ENCODE measurements around the gene FLNB. TPM values are rescaled to one million over a fixed set of nuclear protein-coding genes. Genes with fewer than 3 reads are reported as not detected.

The FLNB gene
- total and polyA plus RNA-seq, 9 of the 15 experiments (the other 6 are each of a cell fraction or from before 2014, with no cell fraction given): 9.4 to 48.1 (median 25.6) TPM

GRCh38 chr3:58036293-58037032 lies 28.2 kb downstream of the FLNB start (continued):
- TF ChIP-seq, protein P1, sequence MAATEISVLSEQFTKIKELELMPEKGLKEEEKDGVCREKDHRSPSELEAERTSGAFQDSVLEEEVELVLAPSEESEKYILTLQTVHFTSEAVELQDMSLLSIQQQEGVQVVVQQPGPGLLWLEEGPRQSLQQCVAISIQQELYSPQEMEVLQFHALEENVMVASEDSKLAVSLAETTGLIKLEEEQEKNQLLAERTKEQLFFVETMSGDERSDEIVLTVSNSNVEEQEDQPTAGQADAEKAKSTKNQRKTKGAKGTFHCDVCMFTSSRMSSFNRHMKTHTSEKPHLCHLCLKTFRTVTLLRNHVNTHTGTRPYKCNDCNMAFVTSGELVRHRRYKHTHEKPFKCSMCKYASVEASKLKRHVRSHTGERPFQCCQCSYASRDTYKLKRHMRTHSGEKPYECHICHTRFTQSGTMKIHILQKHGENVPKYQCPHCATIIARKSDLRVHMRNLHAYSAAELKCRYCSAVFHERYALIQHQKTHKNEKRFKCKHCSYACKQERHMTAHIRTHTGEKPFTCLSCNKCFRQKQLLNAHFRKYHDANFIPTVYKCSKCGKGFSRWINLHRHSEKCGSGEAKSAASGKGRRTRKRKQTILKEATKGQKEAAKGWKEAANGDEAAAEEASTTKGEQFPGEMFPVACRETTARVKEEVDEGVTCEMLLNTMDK (IDR thresholded peaks at IDR 0.05; ENCODE audit: borderline replicate concordance, insufficient read depth, low read depth, low read length, poor library complexity, severe bottlenecking): no peak
- TF ChIP-seq NCOA2 (IDR thresholded peaks at IDR 0.05; ENCODE audit: partially characterized antibody in 2 of 2): no peak
- no peak for TF ChIP-seq ZNF24 (IDR thresholded peaks at IDR 0.05)
- TF ChIP-seq ZNF766 (CRISPR knock-in tag; conservative IDR thresholded peaks at IDR 0.05): peak; percentile 65; the same call in 1 of the 2 replicates
- TF ChIP-seq, protein P2, sequence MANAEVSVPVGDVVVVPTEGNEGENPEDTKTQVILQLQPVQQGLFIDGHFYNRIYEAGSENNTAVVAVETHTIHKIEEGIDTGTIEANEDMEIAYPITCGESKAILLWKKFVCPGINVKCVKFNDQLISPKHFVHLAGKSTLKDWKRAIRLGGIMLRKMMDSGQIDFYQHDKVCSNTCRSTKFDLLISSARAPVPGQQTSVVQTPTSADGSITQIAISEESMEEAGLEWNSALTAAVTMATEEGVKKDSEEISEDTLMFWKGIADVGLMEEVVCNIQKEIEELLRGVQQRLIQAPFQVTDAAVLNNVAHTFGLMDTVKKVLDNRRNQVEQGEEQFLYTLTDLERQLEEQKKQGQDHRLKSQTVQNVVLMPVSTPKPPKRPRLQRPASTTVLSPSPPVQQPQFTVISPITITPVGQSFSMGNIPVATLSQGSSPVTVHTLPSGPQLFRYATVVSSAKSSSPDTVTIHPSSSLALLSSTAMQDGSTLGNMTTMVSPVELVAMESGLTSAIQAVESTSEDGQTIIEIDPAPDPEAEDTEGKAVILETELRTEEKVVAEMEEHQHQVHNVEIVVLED (CRISPR knock-in tag; IDR thresholded peaks at IDR 0.05): no peak
- 0 out of 2 replicates have a peak, but pooled peaks have one; percentile 23 for TF ChIP-seq ILK (tag; IDR thresholded peaks at IDR 0.05; ENCODE audit: borderline replicate concordance, low read depth)
- TF ChIP-seq, protein P3, sequence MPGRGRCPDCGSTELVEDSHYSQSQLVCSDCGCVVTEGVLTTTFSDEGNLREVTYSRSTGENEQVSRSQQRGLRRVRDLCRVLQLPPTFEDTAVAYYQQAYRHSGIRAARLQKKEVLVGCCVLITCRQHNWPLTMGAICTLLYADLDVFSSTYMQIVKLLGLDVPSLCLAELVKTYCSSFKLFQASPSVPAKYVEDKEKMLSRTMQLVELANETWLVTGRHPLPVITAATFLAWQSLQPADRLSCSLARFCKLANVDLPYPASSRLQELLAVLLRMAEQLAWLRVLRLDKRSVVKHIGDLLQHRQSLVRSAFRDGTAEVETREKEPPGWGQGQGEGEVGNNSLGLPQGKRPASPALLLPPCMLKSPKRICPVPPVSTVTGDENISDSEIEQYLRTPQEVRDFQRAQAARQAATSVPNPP (IDR thresholded peaks at IDR 0.05; ENCODE audit: borderline replicate concordance, insufficient read depth, insufficient read length): no peak
- TF ChIP-seq ZNF395 (CRISPR knock-in tag; IDR thresholded peaks at IDR 0.05): 0 out of 2 replicates have a peak, but pooled peaks have one; percentile 50
- 0 out of 2 replicates have a peak, but pooled peaks have one; percentile 13 for TF ChIP-seq TAF7 (tag; IDR thresholded peaks at IDR 0.05)
- peak; percentile 74 for TF ChIP-seq SMAD4 (CRISPR knock-in tag; conservative IDR thresholded peaks at IDR 0.05)
- peak; percentile 70; the same call in 1 of the 2 replicates for TF ChIP-seq ZNF644 (tag; IDR thresholded peaks at IDR 0.05; ENCODE audit: low read depth)
- TF ChIP-seq DDX20 (tag; IDR thresholded peaks at IDR 0.05; ENCODE audit: low read depth): peak; percentile 77; the same call in 1 of the 2 replicates
- TF ChIP-seq ZNF282 (CRISPR knock-in tag; IDR thresholded peaks at IDR 0.05): no peak
- no peak for TF ChIP-seq ID3 (CRISPR knock-in tag; IDR thresholded peaks at IDR 0.05)
- TF ChIP-seq ID3 (tag; IDR thresholded peaks at IDR 0.05): peak; percentile 75
- no peak for TF ChIP-seq MTA1 (IDR thresholded peaks at IDR 0.05; ENCODE audit: borderline replicate concordance)
- no peak for TF ChIP-seq NR2C1 (IDR thresholded peaks at IDR 0.05)
- peak; percentile 69 for TF ChIP-seq NR2C1 (tag; IDR thresholded peaks at IDR 0.05)
- TF ChIP-seq ZNF239 (CRISPR knock-in tag; IDR thresholded peaks at IDR 0.05): peak; percentile 26; the same call in 1 of the 2 replicates
- TF ChIP-seq CXXC5 (CRISPR knock-in tag; IDR thresholded peaks at IDR 0.05): peak; percentile 67
- peak; percentile 86 for TF ChIP-seq DMBX1 (CRISPR knock-in tag; IDR thresholded peaks at IDR 0.05; ENCODE audit: borderline replicate concordance)

All from K562 (cell line).